Erythroblast (primary cell): Measurements from ENCODE around the gene DBP.
"Not testable (repeated sequence)": the region's sequence is repeated elsewhere in the genome, so short reads cannot be mapped to it uniquely, and the experiment has no call there.

Experiments used
- DNase-seq, 2 experiments: peaks; one replicate each; lab custom pipeline; 2025; lab: John Stamatoyannopoulos, UW
- GATA1 ChIP-seq: IDR thresholded peaks from 2 replicates; pipeline ENCODE4 v1.6.1; 2011; ENCODE audit warnings: low read depth, mild to moderate bottlenecking, control low read depth, low read length, moderate library complexity
- POLR2A ChIP-seq: IDR thresholded peaks from 2 replicates; pipeline ENCODE4 v1.6.1; 2011; ENCODE audit warnings: mild to moderate bottlenecking, low read length

Gene DBP

DNA sequence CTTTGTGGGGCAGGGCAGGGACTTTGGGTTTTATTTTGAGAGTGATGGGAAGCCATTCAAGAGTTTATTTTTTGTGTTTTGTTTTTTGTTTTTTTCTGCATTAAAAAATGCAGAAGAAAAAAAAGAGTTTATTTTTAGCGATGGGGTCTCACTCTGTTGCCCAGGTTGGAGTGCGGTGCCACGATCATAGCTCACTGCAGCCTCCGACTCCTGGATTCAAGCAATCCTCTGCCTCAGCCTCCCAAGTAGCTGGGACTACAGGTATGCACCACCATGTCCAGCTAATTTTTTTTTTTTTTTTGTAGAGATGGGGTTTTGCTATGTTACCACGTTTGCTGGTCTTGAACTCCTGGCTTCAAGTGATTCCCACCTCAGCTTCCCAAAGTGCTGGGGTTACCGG, 21.3 kb upstream of the DBP start:
- no peak for DNase-seq
- TF ChIP-seq GATA1 (no peak), POLR2A (no peak)

DNA sequence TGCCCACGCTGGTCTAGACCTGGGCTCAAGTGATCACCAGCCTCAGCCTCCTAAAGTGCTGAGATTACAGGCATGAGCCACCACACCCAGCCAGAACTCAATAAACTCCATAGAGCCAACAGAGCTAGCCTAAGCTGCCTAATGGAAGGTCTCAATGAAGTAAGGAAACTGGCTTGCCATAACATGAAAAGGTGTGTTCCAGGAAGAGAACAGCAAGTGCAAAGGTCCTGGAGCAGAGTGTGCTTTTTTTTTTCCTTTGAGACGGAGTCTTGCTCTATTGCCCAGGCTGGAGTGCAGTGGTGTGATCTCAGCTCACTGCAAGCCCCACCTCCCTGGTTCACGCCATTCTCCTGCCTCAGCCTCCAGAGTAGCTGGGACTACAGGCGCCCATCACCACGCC, 20.6 kb upstream of the DBP start:
- not testable (repeated sequence) for DNase-seq

DNA sequence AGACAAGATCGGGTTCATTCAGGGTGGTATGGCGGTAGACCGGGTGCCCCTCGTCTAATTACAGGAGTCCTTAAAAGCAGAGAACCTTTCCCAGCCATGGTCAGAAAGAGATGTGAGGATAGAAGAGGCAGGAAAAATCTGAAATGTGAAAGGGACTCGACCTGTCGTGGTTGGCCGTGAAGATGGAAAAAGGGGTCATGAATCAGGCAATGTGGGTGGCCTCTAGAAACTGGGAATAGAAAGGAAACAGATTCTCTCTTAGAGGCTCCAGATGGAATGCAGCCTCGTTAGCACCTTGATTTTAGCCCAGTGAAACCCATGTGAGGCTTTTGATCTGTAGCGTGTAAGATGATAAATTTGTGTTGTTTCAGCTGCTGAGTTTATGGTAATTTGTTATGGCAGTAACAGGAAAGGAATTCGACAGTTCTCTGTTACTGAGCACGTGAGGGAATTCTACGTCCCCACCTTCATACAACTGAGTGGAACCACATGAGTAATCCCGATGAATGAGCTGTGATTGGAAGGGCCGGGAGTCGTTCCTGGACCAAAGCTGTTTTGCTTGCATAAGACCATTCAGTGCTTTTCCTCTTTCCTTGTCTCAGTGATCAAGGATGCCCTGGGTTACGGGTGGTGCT, 19.8 kb upstream of the DBP start:
- no peak for DNase-seq
- no peak for TF ChIP-seq GATA1
- TF ChIP-seq POLR2A: no peak

DNA sequence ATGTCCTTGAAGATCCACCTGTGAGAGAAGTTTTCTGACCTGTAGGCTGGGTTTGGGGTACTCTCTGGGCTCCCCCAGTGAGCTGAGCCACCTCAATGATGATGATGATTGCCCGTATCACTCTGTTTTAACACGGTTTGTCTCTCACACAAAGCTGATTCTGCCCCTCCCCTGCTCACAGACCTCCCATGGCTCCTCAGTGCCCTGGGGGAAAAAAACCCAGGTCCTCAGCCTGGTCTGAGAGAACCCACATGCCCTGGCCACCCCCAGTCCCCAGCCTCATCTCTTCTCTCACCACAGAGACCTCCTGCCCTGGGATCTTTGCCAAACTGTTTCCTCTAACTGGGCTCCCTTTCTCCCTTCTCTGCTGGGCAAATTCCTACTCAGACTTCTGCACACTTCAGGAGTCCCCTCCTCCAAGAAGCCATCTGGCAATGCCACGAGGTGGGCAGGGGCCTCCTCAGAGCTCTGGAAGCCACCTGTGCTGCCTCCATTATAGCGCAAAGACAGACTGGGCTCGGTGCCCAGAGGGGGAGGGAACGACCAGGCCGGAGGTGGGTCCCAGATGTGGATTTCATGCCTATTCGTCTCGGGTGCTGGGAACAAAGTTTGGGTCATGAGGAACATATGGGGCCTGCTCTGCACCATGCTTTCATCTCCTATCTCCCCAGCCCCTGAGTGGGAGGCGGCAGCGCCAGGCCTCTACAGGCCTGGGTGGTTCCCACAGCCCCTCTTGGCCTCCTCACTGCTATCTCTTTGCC, 17.3 kb upstream of the DBP start:
- DNase-seq: no peak
- TF ChIP-seq GATA1 (no peak), POLR2A (no peak)

DNA sequence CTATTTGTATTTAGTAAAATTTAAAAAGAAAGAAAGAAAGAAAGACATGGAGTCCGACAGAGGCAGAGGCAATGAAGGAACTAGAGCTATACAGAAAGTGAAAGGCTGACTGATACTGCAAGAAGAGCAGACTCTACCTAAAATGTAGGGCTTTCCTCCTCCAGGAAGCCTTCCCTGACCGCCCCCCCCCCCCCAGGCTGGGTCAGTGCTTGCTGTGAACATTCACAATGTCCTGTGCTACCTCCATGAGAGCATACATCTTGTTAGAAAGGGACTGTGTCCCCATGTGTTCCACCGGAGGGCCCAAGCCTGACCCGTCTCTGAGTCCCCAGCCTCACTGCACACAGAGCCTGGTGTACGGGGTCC, 14.5 kb upstream of the DBP start:
- no peak for DNase-seq
- TF ChIP-seq POLR2A (no peak), GATA1 (no peak)

DNA sequence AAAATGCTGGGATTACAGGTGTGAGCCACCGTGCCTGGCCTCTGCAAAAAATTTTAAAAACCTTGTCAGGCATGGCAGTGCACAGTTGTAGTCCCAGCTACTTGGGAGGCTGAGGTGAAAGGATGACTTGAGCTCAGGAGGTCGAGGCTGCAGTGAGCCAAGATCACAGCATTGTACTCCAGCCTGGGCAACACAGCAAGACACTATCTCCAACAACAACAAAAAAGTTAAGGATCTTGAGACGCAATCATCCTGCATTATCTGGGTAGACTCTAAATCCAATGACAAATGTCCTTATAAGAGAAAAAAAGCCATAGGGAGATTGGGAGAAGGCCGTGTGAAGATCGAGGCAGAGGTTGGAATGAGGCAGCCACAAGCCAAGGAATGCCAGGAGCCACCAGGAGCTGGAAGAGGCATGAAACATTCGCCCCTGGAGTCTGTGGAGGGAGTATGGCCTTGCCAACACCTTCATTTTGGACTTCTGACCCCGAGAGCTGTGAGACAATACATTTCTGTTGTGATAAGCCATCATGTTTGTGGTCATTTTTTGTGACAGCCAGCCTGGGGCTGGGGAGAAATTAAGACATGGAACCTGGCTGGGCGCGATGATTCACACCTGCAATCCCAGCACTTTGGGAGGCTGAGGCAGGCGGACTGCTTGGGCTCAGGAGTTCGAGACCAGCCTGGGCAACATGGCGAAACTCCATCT, 13.9 kb upstream of the DBP start:
- TF ChIP-seq POLR2A (no peak), GATA1 (no peak)
- no peak for DNase-seq

DNA sequence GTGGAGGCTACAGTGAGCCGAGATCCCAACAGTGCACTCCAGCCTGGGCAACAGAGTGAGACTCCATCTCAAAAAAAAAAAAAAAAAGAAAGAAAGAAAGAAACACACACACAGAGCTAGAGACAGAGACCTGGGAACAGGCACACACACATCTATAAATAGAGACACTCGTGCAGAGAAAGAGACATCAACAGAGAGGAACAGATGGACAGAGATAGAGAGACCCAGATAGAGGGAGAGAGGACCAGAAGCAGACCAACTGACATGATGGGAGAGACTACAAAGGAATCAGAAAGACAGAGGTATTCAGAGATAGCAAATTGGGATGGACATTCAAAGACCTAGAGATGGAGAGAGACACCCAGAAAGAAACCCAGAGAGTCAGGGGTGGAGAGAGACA, 11.0 kb upstream of the DBP start:
- DNase-seq: no peak
- TF ChIP-seq GATA1 (no peak), POLR2A (no peak)

DNA sequence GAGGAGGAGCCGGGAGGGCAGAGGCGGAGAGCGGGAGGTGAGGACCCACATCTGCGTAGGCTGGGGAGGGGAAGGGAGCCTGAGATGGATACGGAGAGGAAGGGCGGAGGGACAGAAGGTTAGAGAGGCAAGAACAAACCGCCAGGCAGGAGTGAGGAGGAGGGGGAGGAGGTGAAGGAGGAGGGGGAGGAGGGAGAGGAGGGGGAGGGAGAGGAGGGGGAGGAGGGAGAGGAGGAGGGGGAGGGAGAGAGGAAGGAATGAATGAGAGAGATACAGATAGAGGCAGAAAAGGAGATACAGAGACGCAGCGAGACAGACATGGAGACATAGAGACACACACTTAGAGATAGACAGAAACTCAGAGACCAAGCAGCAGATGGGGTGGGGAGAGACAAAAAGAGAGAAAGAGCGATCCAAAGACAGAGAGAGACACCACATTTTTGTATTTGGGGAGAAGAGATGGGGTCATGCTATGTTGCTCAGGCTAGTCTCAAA, 9.6 kb upstream of the DBP start:
- DNase-seq: no peak
- TF ChIP-seq POLR2A: no peak
- no peak for TF ChIP-seq GATA1

DNA sequence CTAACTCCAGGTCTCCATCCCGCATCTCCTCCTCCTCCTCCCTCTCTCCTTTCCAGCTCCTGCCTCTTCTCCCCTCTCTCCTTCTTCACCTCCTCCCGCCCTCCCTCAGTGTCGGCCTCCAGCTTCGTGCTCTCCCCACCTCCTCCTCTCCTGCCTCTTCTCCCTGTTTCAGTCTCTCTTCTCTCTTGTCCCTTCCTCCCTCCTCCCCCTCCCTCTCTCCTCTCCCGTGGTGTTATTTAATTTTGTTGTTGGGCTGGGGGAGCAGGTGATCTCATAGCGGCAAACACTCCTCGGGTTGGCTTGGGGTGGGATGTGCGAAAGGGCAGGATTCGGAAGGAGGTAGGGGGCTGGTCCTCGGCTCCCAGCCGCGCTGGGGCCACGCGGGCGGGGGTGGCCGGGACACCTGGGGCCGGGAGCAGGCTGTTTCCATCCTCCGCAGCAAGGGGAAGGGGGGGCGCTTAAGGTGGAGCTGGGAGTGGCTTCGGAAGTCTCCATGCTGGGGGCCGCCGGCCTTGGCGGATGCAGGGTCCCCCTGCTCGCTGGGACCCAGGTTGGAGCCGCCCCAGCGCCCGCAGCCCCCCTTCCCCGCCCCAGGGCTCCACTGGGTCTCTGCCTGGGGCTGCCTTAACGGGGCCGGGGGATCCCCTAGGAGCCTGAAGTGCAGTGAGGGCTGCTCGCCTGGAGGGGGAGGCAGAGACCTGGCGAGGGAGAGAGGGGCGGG, 9.0 kb upstream of the DBP start, which contains the start of gene CA11:
CA11 (minus strand) TSS at position 187 of the 721 bp plus-strand sequence. CDS start 555 bp downstream, outside the sequence.
- TF ChIP-seq GATA1 (no peak), POLR2A (no peak)
- DNase-seq: peak; percentile 80 to 86

DNA sequence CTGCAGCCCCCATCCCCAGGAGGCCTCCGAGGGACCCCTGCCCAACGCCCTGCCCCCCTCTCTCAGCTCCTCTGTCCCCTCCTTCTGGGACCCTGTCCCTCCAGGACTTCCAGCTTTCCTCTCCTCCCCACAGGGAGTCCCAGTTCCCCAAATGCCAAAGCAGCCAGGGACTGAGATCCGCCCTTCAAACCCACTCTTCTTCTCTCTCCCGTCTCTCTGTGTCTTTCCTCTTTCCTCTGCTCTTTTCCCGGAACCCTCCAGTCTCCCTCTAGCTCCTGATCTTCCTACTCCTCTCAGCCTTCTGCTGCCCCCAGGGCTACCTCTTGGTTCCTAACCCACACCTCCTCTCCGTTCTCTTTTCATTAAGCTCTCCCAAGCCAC, 8.4 kb upstream of the DBP start:
- TF ChIP-seq GATA1 (no peak), POLR2A (no peak)
- DNase-seq: no peak

DNA sequence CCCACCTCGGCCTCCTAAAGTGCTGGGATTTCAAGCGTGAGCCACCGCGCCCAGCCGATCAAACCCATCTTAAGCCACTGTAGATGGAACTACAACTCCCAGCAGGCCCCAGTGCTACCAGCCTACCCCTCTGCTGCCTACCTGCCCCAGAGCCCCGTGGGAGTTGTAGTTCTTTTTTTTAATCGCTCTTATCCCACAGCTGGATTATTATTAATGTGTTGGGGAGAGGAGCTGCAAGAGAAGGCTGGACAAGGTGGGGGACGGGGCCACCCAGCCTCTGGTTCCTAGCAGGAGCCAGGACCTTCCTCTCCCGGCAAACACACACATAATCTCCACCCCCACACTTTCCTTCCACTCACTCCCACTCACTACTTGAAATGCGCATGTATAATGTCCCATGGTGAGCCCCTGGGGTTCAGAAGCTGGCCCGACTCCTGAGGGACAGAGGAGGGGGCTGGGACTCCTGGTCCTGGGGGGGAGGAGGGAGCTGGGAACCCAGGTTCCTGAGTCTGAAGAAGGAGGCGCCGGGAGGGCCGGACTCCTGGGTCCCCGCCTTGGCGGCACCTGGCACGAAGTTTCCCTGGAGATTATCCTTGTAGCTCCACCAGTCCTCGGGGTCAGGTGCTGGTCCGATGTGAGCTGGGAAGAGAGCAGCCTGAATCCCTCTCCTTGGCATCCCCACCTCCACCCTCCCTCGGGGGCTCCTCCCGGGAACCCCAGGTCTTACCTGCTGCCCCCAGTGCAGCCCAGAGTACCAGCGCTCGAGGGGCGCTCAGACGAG, 7.8 kb upstream of the DBP start:
- DNase-seq: peak; percentile 83 to 88

DNA sequence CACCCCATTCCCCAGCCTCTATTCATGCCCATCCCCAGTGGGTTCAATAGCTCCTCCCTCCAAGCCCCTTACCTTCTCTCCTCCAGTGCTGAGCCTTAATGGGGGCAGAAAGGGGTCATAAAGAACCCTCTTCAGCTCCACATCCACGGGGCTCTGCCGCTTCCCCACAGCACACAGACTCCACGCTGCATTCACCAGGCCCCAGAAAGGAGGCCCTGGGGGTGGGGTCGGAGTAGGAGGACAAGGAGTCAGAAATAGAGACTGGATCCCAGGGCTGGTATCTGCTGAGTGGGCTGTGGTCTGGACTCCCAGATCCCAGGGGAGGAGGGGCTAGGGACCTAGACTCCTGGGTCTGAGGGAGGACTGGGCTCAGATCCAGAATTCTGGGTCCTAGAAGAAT, 7.2 kb upstream of the DBP start:
- TF ChIP-seq GATA1: no peak
- no peak for TF ChIP-seq POLR2A
- no peak for DNase-seq

More for the DNA sequence above, 7.8 kb upstream of the DBP start:
- TF ChIP-seq POLR2A: no peak
- no peak for TF ChIP-seq GATA1

DNA sequence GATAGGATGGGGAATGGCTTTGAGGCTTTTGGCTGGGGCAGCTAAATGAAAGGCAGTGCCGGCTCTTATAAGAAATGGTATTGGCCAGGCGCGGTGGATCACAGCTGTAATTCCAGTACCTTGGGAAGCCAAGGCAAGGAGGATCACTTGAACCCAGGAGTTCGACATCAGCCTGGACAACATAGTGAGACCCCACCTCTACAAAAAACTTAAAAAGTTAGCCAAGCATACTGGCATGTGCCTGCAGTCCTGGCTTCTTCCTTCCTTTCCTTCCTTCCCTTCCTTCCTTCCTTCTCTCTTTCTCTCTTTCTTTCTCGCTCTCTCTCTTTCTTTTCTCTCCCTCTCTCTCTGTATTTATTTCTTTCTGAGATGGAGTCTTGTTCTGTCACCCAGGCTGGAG, 5.7 kb upstream of the DBP start:
- no peak for DNase-seq
- TF ChIP-seq POLR2A: no peak
- TF ChIP-seq GATA1: no peak
